ENCODE data around the gene STX3.

The STX3 gene

GRCh38 chr11:59792507-59792906, 37.3 kb downstream of the STX3 start:
- TF ChIP-seq CTCF (IDR thresholded peaks at IDR 0.05; ENCODE audit: control extremely low read depth, extremely low read depth, low read depth, missing control alignments) = no peak
- ChIA-PET CTCF (interaction anchor here (1.1 to 2.6 kb wide), 3 partner anchors 9 to 39 kb away, joined by 3 to 10 read pairs (median 4); no protein-coding TSS in a partner anchor), POLR2A (no interaction called here)
- DNase-seq (ENCODE audit: extremely low spot score) = no peak

- POLR2A ChIA-PET = no interaction called here
- no peak for TF ChIP-seq CTCF (IDR thresholded peaks at IDR 0.05; ENCODE audit: control extremely low read depth, extremely low read depth, low read depth, missing control alignments)
- DNase-seq (ENCODE audit: extremely low spot score) = no peak
- CTCF ChIA-PET = interaction anchor here (1.4 kb wide), 1 partner anchor 23 kb away, joined by 4 read pairs; no protein-coding TSS in a partner anchor
Observed at GRCh38 chr11:59794417-59794816, 39.2 kb downstream of the STX3 start.

- TF ChIP-seq CTCF (IDR thresholded peaks at IDR 0.05; ENCODE audit: control extremely low read depth, extremely low read depth, low read depth, missing control alignments) = no peak
- ChIA-PET POLR2A (no interaction called here), CTCF (interaction anchor here (1.1 to 9.4 kb wide), 9 partner anchors 8 to 263 kb away, joined by 3 to 137 read pairs (median 8); partner anchors contain the start of genes MRPL16 and STX3)
- no peak for DNase-seq (ENCODE audit: extremely low spot score)
Observed at GRCh38 chr11:59800390-59801025, 45.3 kb downstream of the STX3 start.

GRCh38 chr11:59801160-59801706, 46.1 kb downstream of the STX3 start:
- POLR2A ChIA-PET = interaction anchor here (0.6 kb wide), 1 partner anchor 20 kb away, joined by 3 read pairs; no protein-coding TSS in a partner anchor
- no peak for DNase-seq (ENCODE audit: extremely low spot score)
- CTCF ChIA-PET = interaction anchor here (0.8 to 9.4 kb wide), 22 partner anchors 8 to 264 kb away, joined by 3 to 137 read pairs (median 4); partner anchors contain the start of genes MRPL16 and STX3
- no peak for TF ChIP-seq CTCF (IDR thresholded peaks at IDR 0.05; ENCODE audit: control extremely low read depth, extremely low read depth, low read depth, missing control alignments)

- ChIA-PET POLR2A (no interaction called here), CTCF (interaction anchor here (0.8 to 9.4 kb wide), 22 partner anchors 7 to 265 kb away, joined by 3 to 137 read pairs (median 4); partner anchors contain the start of genes MRPL16 and STX3)
- TF ChIP-seq CTCF (IDR thresholded peaks at IDR 0.05; ENCODE audit: control extremely low read depth, extremely low read depth, low read depth, missing control alignments) = no peak
- no peak for DNase-seq (ENCODE audit: extremely low spot score)
Observed at GRCh38 chr11:59801981-59802638, 46.9 kb downstream of the STX3 start.

- ChIA-PET CTCF (interaction anchor here (1.0 to 9.4 kb wide), 9 partner anchors 7 to 265 kb away, joined by 3 to 137 read pairs (median 8); partner anchors contain the start of genes MRPL16 and STX3), POLR2A (no interaction called here)
- DNase-seq (ENCODE audit: extremely low spot score) = peak; percentile 31
- TF ChIP-seq CTCF (IDR thresholded peaks at IDR 0.05; ENCODE audit: control extremely low read depth, extremely low read depth, low read depth, missing control alignments) = peak; percentile 58
Observed at GRCh38 chr11:59802639-59803176, 47.5 kb downstream of the STX3 start.

Measured in GM10248 (cell line).